ENCODE results near the gene ANKRD55. TPM values are rescaled to one million over a fixed set of nuclear protein-coding genes. Genes with fewer than 3 reads are reported as not detected.

The ANKRD55 gene
- total and polyA plus RNA-seq, 2 of the 8 experiments (the other 6 are each of a cell fraction or from before 2014, with no cell fraction given), result not detected

DNA sequence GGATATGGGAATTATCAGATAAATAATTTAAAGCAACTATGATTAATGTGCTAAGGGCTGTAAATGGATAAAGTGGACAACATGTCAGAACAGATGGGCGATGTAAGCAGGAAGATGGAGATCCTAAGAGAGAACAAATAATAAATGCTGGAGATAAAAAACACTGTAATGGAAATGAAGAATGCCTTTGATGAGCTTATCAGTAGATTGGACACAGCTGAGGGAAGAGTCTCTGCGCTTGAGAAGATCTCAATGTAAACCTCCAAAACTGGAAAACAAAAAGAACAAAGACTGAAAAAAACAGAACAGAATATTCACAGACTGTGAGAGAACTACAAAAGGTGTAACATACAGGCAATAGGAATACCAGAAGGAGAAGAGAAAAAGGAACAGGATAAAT lies 102.5 kb downstream of the ANKRD55 start:
- Histone ChIP-seq H3K79me1 (ENCODE audit: low read depth, low read length) (no peaks in the 10 kb centered on the region), H4K20me1 (replicated peaks in 1 of 2; ENCODE audit: control insufficient read depth in 1 of 2, insufficient read depth in 2 of 2, low read length in 2 of 2) (no peaks in the 10 kb centered on the region), H4K8ac (ENCODE audit: extremely low read depth, insufficient read depth, low read length) (no peak overlapping the region), H3K23ac (ENCODE audit: insufficient read length) (no peak overlapping the region), H3K36me3 (ENCODE audit: control insufficient read depth in 2 of 4, insufficient read depth in 4 of 4, low read length in 3 of 4) (no peaks in the 10 kb centered on the region), H2BK5ac (ENCODE audit: low read depth, low read length) (no peak overlapping the region), H4K91ac (replicated peaks; ENCODE audit: insufficient read length, low read length) (no peak overlapping the region), H2BK12ac (ENCODE audit: low read depth, low read length) (no peak overlapping the region), H3K4ac (replicated peaks; ENCODE audit: insufficient read length, low read depth, low read length) (no peak overlapping the region), H3K4me1 (replicated peaks in 1 of 4; ENCODE audit: control insufficient read depth in 3 of 4, insufficient read depth in 4 of 4, low read length in 3 of 4) (no peaks in the 10 kb centered on the region), H2AK5ac (ENCODE audit: low read depth, low read length) (no peak overlapping the region), H3K27me3 (replicated peaks in 1 of 4; ENCODE audit: control insufficient read depth in 3 of 4, extremely low read depth in 1 of 4, insufficient read depth in 3 of 4, low read length in 3 of 4) (no peaks in the 10 kb centered on the region), H2BK20ac (ENCODE audit: low read length) (no peak overlapping the region), H3K9me3 (ENCODE audit: insufficient read depth in 2 of 2, low read depth in 1 of 2, low read length in 1 of 2) (no peaks in the 10 kb centered on the region), H3K18ac (ENCODE audit: extremely low read depth, low read length) (no peak overlapping the region), H3K79me2 (ENCODE audit: control insufficient read depth in 1 of 2, insufficient read depth in 2 of 2, low read length in 2 of 2) (no peaks in the 10 kb centered on the region), H2AFZ (ENCODE audit: low read length) (no peak overlapping the region), H3K27ac (ENCODE audit: low read depth, low read length) (no peak overlapping the region), H2BK120ac (replicated peaks; ENCODE audit: low read depth, low read length) (no peak overlapping the region), H3K4me2 (ENCODE audit: insufficient read depth in 1 of 2, low read depth in 2 of 2, low read length in 2 of 2) (no peak overlapping the region), H3K23me2 (ENCODE audit: low read depth, low read length) (no peaks in the 10 kb centered on the region), H3K14ac (ENCODE audit: insufficient read length) (no peak overlapping the region), H3K4me3 (ENCODE audit: extremely low read depth in 1 of 4, insufficient read depth in 2 of 4, low read depth in 3 of 4, low read length in 4 of 4) (no peak overlapping the region), H4K5ac (ENCODE audit: insufficient read length, low read depth, low read length) (no peak overlapping the region), H3K9ac (replicated peaks in 1 of 4; ENCODE audit: extremely low read depth in 1 of 4, low read depth in 3 of 4, low read length in 3 of 4) (no peak overlapping the region), H2BK15ac (ENCODE audit: low read length) (no peak overlapping the region), H3K56ac (replicated peaks; ENCODE audit: insufficient read length, low read depth, low read length) (no peak overlapping the region)
- ChIA-PET CTCF (ENCODE audit: partially characterized antibody) (no interaction called here), POLR2A (ENCODE audit: partially characterized antibody) (no interaction called here)
- DNase-seq (ENCODE audit: low read depth in 1 of 2, low spot score in 2 of 2) (no peak), FAIRE-seq (no peak)
- WGBS, 2 experiments (ENCODE audit: extremely low coverage in 1 of 2, insufficient coverage in 1 of 2, insufficient read length in 1 of 2, insufficient replicate concordance in 2 of 2, low coverage in 1 of 2, low lambda C conversion rate in 2 of 2, missing lambda C conversion rate in 1 of 2), result 94% methylated on average over 2 of the region's 2 CpGs; no CpG with 5 or more reads in 1 of the 2 experiments
- TF ChIP-seq SP2 (IDR thresholded peaks at IDR 0.05; ENCODE audit: low read length) (no peak), HDAC6 (IDR thresholded peaks at IDR 0.05; ENCODE audit: low read depth, low read length) (no peak), RFX5 (IDR thresholded peaks at IDR 0.05; ENCODE audit: borderline replicate concordance, low read depth, low read length) (no peak), POLR2A (IDR thresholded peaks at IDR 0.05; ENCODE audit: control extremely low read depth in 1 of 2, low read depth in 2 of 2, low read length in 2 of 2) (no peak), SUZ12 (IDR thresholded peaks at IDR 0.05; ENCODE audit: low read length) (no peak), GABPA (IDR thresholded peaks at IDR 0.05; ENCODE audit: borderline replicate concordance, insufficient read depth, low read length) (no peak)
